Testis (tissue), 2 donors: Measurements from ENCODE around the gene SVEP1.

Experiments used
- POLR2A ChIP-seq: fragments of 450-650 bp; IDR thresholded peaks from one replicate; pipeline ENCODE4 v1.6.1; 2017; ENCODE audit warnings: antibody characterized with exemption, mild to moderate bottlenecking, moderate library complexity
- TF ChIP-seq, protein P1 (sequence below), 3 experiments: fragments of 450-650 bp in 2 of 3; fragments of 200-600 bp in 1 of 3; sonication (generic) in 1 of 3; IDR thresholded peaks; one replicate each; pipeline ENCODE4 v1.5.1; 2016 to 2019; ENCODE audit warnings: antibody characterized with exemption in 3 of 3, mild to moderate bottlenecking in 2 of 3, moderate library complexity in 1 of 3

DNA sequence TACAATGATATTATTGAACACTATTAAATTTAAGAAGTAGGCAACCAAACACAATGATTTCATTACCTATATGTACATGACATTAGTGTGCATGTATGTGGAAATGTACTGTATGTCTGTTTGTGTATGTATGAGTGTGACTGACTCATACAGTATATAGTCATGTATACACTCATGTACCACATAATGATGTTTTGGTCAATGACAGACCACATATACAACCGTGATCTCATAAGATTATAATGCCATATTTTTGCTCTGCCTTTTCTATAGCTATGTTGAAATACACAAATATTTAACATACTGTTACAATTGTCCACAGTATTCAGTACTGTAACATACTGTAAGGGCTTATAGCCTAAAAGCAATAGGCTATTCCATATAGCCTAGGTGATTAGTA, 19.7 kb downstream of the SVEP1 start:
- TF ChIP-seq, protein P1, sequence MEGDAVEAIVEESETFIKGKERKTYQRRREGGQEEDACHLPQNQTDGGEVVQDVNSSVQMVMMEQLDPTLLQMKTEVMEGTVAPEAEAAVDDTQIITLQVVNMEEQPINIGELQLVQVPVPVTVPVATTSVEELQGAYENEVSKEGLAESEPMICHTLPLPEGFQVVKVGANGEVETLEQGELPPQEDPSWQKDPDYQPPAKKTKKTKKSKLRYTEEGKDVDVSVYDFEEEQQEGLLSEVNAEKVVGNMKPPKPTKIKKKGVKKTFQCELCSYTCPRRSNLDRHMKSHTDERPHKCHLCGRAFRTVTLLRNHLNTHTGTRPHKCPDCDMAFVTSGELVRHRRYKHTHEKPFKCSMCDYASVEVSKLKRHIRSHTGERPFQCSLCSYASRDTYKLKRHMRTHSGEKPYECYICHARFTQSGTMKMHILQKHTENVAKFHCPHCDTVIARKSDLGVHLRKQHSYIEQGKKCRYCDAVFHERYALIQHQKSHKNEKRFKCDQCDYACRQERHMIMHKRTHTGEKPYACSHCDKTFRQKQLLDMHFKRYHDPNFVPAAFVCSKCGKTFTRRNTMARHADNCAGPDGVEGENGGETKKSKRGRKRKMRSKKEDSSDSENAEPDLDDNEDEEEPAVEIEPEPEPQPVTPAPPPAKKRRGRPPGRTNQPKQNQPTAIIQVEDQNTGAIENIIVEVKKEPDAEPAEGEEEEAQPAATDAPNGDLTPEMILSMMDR (IDR thresholded peaks at IDR 0.05): no peak
- no peak for TF ChIP-seq POLR2A
